Uterus (tissue), 2 donors: Measurements from ENCODE around the gene SMAD3.

ENCODE experiments used
- CTCF ChIP-seq, 4 experiments: fragments of 200-600 bp in 2 of 4; fragments of 450-650 bp in 2 of 4; sonication (generic) in 2 of 4; IDR thresholded peaks; one replicate each; pipeline ENCODE4 v1.5.1; 2016 to 2019; ENCODE audit warnings: antibody characterized with exemption in 4 of 4, mild to moderate bottlenecking in 2 of 4, moderate library complexity in 1 of 4
- POLR2A ChIP-seq, 2 donors: fragments of 450-650 bp; IDR thresholded peaks; one replicate each; pipeline ENCODE4 v1.6.1; 2016; ENCODE audit warnings: antibody characterized with exemption in 2 of 2, mild to moderate bottlenecking in 1 of 2, moderate library complexity in 1 of 2

DNA sequence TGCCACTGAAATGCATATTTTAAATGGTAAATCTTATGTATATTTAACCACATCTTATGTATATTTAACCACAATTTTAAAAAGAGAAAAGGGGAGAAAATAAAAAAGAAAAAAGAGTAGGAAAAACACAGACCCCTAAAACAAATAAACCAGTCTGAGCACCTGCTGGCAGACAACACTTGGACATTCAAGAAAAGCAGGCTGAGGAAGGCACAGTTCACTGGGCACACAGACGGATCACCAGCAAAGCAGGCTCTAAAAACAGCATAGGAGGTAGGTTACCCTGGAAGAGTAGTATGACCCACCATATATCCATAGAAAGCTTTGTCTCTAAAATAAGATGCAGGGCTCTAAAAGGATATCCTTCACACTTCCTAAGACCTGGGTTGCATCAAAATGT is 162.0 kb downstream of the SMAD3 start:
- TF ChIP-seq CTCF (IDR thresholded peaks at IDR 0.05) = no peak
- TF ChIP-seq POLR2A (IDR thresholded peaks at IDR 0.05) = no peak
